Measurements from ENCODE around the gene PCK2. TPM values are rescaled to one million over a fixed set of nuclear protein-coding genes. Genes with fewer than 3 reads are reported as not detected.

Gene PCK2
- total and polyA plus RNA-seq, 4 donors, result 3.9 to 7.0 (median 5.8) TPM

GRCh38 chr14:24143511-24143910 lies 49.4 kb downstream of the PCK2 start:
- Histone ChIP-seq H3K4me3 (ENCODE audit: low read depth, low read length) (no peak overlapping the region), H3K36me3 (ENCODE audit: control insufficient read depth, insufficient read depth, low read length) (peaks cover 16% of the 10 kb centered on the region), H3K4me1 (ENCODE audit: control insufficient read depth, insufficient read depth, low read length) (peaks cover 47% of the 10 kb centered on the region), H3K27ac (ENCODE audit: low read depth, low read length) (no peak overlapping the region), H3K27me3 (ENCODE audit: control insufficient read depth, insufficient read depth, low read length) (no peaks in the 10 kb centered on the region), H3K9me3 (ENCODE audit: control insufficient read depth, insufficient read depth, low read length) (no peaks in the 10 kb centered on the region)
- no peak for DNase-seq (ENCODE audit: low read depth in 4 of 6, low spot score in 6 of 6)
- WGBS (ENCODE audit: insufficient coverage), result no CpG with 5 or more reads among the region's 2 CpGs

GRCh38 chr14:24144451-24144850 lies 50.3 kb downstream of the PCK2 start:
- no peak for DNase-seq (ENCODE audit: low read depth in 4 of 6, low spot score in 6 of 6)
- Histone ChIP-seq H3K4me3 (ENCODE audit: low read depth, low read length) (no peak overlapping the region), H3K36me3 (ENCODE audit: control insufficient read depth, insufficient read depth, low read length) (peaks cover 14% of the 10 kb centered on the region), H3K27me3 (ENCODE audit: control insufficient read depth, insufficient read depth, low read length) (no peaks in the 10 kb centered on the region), H3K9me3 (ENCODE audit: control insufficient read depth, insufficient read depth, low read length) (no peaks in the 10 kb centered on the region), H3K27ac (ENCODE audit: low read depth, low read length) (no peak overlapping the region), H3K4me1 (ENCODE audit: control insufficient read depth, insufficient read depth, low read length) (peaks cover 43% of the 10 kb centered on the region)
- no CpG with 5 or more reads among the region's 1 CpG for WGBS (ENCODE audit: insufficient coverage)

DNA sequence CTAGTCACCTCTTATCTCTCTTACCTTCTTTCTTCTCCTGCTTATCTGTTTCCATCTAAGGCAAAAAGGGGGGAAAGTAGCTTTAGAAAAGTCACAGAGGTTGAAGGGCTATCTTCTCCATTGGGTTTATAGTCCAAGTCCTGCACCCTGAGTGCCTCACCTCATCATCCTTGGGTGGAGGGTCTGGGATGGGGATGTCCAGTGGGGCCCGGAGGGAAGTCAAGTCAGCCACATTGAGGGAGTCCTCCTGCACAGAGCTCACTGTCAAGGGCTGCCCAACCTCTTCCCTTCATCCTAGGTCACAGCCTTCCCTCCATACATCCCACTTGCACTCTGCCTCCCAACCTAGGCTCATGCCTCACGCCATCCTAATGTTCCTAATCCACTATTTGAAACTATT lies 51.1 kb downstream of the PCK2 start:
- H3K27me3 ChIP-seq (ENCODE audit: control insufficient read depth, insufficient read depth, low read length), result no peaks in the 10 kb centered on the region
- peaks cover 39% of the 10 kb centered on the region for H3K4me1 ChIP-seq (ENCODE audit: control insufficient read depth, insufficient read depth, low read length)
- H3K4me3 ChIP-seq (ENCODE audit: low read depth, low read length), result no peak overlapping the region
- H3K9me3 ChIP-seq (ENCODE audit: control insufficient read depth, insufficient read depth, low read length), result no peaks in the 10 kb centered on the region
- no CpG with 5 or more reads among the region's 2 CpGs for WGBS (ENCODE audit: insufficient coverage)
- H3K36me3 ChIP-seq (ENCODE audit: control insufficient read depth, insufficient read depth, low read length), result peaks cover 19% of the 10 kb centered on the region
- no peak overlapping the region for H3K27ac ChIP-seq (ENCODE audit: low read depth, low read length)
- DNase-seq (ENCODE audit: low read depth in 4 of 6, low spot score in 6 of 6), result no peak

- Histone ChIP-seq H3K27me3 (ENCODE audit: control insufficient read depth, insufficient read depth, low read length) (no peaks in the 10 kb centered on the region), H3K27ac (ENCODE audit: low read depth, low read length) (peak overlapping the region; percentile 98), H3K4me1 (ENCODE audit: control insufficient read depth, insufficient read depth, low read length) (peaks cover 36% of the 10 kb centered on the region), H3K36me3 (ENCODE audit: control insufficient read depth, insufficient read depth, low read length) (peaks cover 26% of the 10 kb centered on the region), H3K4me3 (ENCODE audit: low read depth, low read length) (peak overlapping the region; percentile 96), H3K9me3 (ENCODE audit: control insufficient read depth, insufficient read depth, low read length) (no peaks in the 10 kb centered on the region)
- DNase-seq (ENCODE audit: low read depth in 4 of 6, low spot score in 6 of 6), result no peak
- WGBS (ENCODE audit: insufficient coverage), result 12% methylated on average over 3 of the region's 9 CpGs
Measured at GRCh38 chr14:24145690-24146452, 51.8 kb downstream of the PCK2 start.

DNA sequence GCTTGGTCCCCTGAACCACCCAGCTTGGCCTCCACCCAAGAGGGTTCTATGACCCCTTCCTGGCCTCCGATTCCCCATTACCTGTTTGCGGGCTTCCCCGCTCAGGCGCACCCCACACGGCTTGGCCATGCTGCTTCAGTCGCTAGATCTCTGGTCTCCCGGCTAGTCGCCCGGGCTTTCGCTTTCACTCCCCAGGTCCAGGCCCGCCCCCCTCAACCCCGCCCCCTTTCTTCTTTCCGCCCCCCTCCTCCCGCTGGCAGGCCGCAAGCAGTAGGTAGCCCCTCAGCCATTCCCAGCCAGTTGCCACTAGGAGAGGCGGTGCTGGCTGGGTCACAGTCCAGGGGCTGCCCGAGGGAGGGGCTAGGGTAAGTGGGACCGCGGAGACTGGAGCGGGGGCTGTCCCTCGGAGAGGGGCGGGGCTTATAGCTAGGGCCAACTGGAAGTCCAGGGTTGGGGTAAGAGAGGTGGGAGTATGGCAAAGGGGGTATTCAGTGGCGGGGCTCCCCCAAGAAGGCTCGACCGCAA lies 52.4 kb downstream of the PCK2 start, which contains the start of gene PSME2:
PSME2 (minus strand) TSS at position 158 of the 525 bp plus-strand sequence; CDS start at position 129, 29 bp downstream.
- Histone ChIP-seq H3K9me3 (ENCODE audit: control insufficient read depth, insufficient read depth, low read length) (no peaks in the 10 kb centered on the region), H3K27me3 (ENCODE audit: control insufficient read depth, insufficient read depth, low read length) (no peaks in the 10 kb centered on the region), H3K27ac (ENCODE audit: low read depth, low read length) (peak within 1 kb of the TSS; percentile 98), H3K4me3 (ENCODE audit: low read depth, low read length) (peak within 1 kb of the TSS; percentile 96), H3K36me3 (ENCODE audit: control insufficient read depth, insufficient read depth, low read length) (peaks cover 32% of the 10 kb centered on the region), H3K4me1 (ENCODE audit: control insufficient read depth, insufficient read depth, low read length) (peaks cover 36% of the 10 kb centered on the region)
- under 1% methylated on average over 17 of the region's 25 CpGs for WGBS (ENCODE audit: insufficient coverage)
- peak; percentile 77 to 96 (median 89) for DNase-seq (ENCODE audit: low read depth in 4 of 6, low spot score in 6 of 6)

DNA sequence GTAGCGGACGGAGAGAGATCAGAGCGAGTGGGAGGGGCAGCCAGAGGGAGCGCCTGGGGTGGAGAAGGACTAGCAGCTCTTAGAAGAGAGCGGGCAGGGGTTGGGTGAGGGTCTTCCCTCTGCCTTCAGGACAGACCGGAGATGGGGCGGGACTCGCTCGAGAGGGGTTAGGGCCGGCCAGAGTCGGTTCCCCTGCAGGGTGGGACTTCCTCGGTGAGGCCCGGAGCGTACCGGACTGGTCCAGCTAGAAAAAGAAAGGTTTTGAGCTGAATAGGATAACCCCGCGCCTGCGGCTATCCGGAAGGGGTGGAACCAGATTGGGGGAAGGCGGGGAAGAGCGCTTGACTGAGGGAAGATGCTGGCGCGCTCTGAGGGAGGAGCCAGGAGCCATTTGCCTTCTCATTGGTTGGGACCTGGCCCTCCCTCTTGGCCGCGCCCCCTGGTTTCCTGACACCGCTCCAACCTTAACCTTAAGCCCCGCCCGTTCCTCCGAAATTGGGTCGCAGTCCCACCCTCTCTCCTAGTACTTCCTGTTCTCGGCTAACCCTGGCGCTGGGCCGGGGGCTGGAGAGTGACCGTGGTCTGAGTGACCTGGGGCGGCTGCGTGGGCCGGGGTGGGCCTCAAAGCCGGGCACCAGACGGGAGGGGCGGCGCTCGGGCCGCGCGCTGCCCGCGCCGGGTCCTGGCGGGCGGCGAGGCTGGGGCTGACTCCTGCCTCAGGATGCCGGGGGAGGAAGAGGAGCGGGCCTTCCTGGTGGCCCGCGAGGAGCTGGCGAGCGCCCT lies 53.1 kb downstream of the PCK2 start, which contains the start of gene RNF31:
RNF31 (plus strand) TSS at position 521 of the 783 bp plus-strand sequence; CDS start at position 722, 201 bp downstream.
- 0% methylated on average over 56 of the region's 57 CpGs for WGBS (ENCODE audit: insufficient coverage)
- H3K36me3 ChIP-seq (ENCODE audit: control insufficient read depth, insufficient read depth, low read length), result peaks cover 38% of the 10 kb centered on the region
- peaks cover 31% of the 10 kb centered on the region for H3K4me1 ChIP-seq (ENCODE audit: control insufficient read depth, insufficient read depth, low read length)
- peak within 1 kb of the TSS; percentile 96 for H3K4me3 ChIP-seq (ENCODE audit: low read depth, low read length)
- no peaks in the 10 kb centered on the region for H3K27me3 ChIP-seq (ENCODE audit: control insufficient read depth, insufficient read depth, low read length)
- peak; percentile 90 to 99 (median 98) for DNase-seq (ENCODE audit: low read depth in 4 of 6, low spot score in 6 of 6)
- no peaks in the 10 kb centered on the region for H3K9me3 ChIP-seq (ENCODE audit: control insufficient read depth, insufficient read depth, low read length)
- H3K27ac ChIP-seq (ENCODE audit: low read depth, low read length), result peak within 1 kb of the TSS; percentile 98

DNA sequence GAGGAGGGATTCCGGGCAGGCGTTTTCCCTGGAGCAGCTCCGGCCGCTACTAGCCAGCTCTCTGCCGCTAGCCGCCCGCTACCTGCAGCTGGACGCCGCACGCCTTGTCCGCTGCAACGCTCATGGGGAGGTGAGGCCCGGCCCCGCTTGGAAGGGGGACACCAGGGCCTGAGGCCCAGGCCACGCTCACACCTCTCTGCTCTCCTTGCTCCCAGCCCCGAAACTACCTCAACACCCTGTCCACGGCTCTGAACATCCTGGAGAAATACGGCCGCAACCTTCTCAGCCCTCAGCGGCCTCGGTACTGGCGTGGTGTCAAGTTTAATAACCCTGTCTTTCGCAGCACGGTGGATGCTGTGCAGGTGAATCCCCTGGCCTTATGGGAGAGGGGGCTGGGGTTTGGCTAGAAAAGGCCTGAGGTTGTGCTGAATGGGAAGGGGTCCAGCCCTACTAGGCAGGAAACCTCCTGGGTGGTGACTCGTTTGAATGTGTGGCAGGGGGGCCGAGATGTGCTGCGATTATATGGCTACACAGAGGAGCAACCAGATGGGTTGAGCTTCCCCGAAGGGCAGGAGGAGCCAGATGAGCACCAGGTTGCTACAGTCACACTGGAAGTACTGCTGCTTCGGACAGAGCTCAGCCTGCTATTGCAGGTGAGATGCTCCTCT lies 53.8 kb downstream of the PCK2 start:
- no peaks in the 10 kb centered on the region for H3K27me3 ChIP-seq (ENCODE audit: control insufficient read depth, insufficient read depth, low read length)
- DNase-seq (ENCODE audit: low read depth in 4 of 6, low spot score in 6 of 6), result no peak
- H3K4me1 ChIP-seq (ENCODE audit: control insufficient read depth, insufficient read depth, low read length), result peaks cover 28% of the 10 kb centered on the region
- peaks cover 45% of the 10 kb centered on the region for H3K36me3 ChIP-seq (ENCODE audit: control insufficient read depth, insufficient read depth, low read length)
- H3K9me3 ChIP-seq (ENCODE audit: control insufficient read depth, insufficient read depth, low read length), result no peaks in the 10 kb centered on the region
- 5% methylated on average over 28 of the region's 29 CpGs for whole genome bisulfite sequencing (ENCODE audit: insufficient coverage)
- peak overlapping the region; percentile 96 for H3K4me3 ChIP-seq (ENCODE audit: low read depth, low read length)
- peak overlapping the region; percentile 98 for H3K27ac ChIP-seq (ENCODE audit: low read depth, low read length)

- Histone ChIP-seq H3K27ac (ENCODE audit: low read depth, low read length) (no peak overlapping the region), H3K36me3 (ENCODE audit: control insufficient read depth, insufficient read depth, low read length) (peaks cover 55% of the 10 kb centered on the region), H3K9me3 (ENCODE audit: control insufficient read depth, insufficient read depth, low read length) (no peaks in the 10 kb centered on the region), H3K4me1 (ENCODE audit: control insufficient read depth, insufficient read depth, low read length) (peaks cover 28% of the 10 kb centered on the region), H3K27me3 (ENCODE audit: control insufficient read depth, insufficient read depth, low read length) (no peaks in the 10 kb centered on the region), H3K4me3 (ENCODE audit: low read depth, low read length) (no peak overlapping the region)
- no peak for DNase-seq (ENCODE audit: low read depth in 4 of 6, low spot score in 6 of 6)
- WGBS (ENCODE audit: insufficient coverage), result 100% methylated on average over 3 of the region's 3 CpGs
Measured at GRCh38 chr14:24149302-24149969, 55.3 kb downstream of the PCK2 start.

GRCh38 chr14:24150061-24150460 lies 56.0 kb downstream of the PCK2 start:
- no peak for DNase-seq (ENCODE audit: low read depth in 4 of 6, low spot score in 6 of 6)
- peaks cover 61% of the 10 kb centered on the region for H3K36me3 ChIP-seq (ENCODE audit: control insufficient read depth, insufficient read depth, low read length)
- WGBS (ENCODE audit: insufficient coverage), result 89% methylated on average over 9 of the region's 9 CpGs

More at GRCh38 chr14:24150061-24150460, 56.0 kb downstream of the PCK2 start:
- peaks cover 28% of the 10 kb centered on the region for H3K4me1 ChIP-seq (ENCODE audit: control insufficient read depth, insufficient read depth, low read length)
- no peak overlapping the region for H3K4me3 ChIP-seq (ENCODE audit: low read depth, low read length)
- H3K9me3 ChIP-seq (ENCODE audit: control insufficient read depth, insufficient read depth, low read length), result no peaks in the 10 kb centered on the region
- H3K27ac ChIP-seq (ENCODE audit: low read depth, low read length), result no peak overlapping the region
- no peaks in the 10 kb centered on the region for H3K27me3 ChIP-seq (ENCODE audit: control insufficient read depth, insufficient read depth, low read length)

All from spinal cord (tissue), 10 donors.